Measurements from ENCODE around the gene ABCG1. TPM values are rescaled to one million over a fixed set of nuclear protein-coding genes. Genes with fewer than 3 reads are reported as not detected.

Gene ABCG1
- polyA plus RNA-seq, 2 of the 4 experiments (the other 2 are of a cell fraction), result 2.3 to 5.1 TPM

DNA sequence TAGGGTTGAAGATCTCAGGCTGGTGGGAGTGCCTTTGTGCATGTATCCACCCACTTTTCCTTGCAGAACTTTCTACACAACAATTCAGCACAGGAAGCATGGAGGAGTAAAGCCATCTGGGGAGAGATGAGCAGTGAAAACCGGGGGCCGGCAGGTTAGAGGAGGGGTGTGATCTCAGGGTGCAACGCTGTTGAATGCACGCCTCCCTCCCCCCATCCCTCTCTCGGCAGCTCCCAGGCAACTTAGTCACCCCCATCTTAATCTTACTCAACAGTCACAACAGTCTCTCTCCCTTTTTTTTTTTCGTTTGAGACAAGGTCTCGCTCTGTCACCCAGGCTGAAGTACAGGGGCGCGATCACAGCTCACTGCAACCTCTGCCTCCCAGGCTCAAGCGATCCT lies 16.6 kb upstream of the ABCG1 start:
- WGBS (ENCODE audit: missing lambda C conversion rate), result 73% methylated on average over 10 of the region's 10 CpGs
- no peak overlapping the region for H3K4me3 ChIP-seq
- H3K9me3 ChIP-seq, result peaks cover 5% of the 10 kb centered on the region; the same call in 1 of the 3 replicates
- H3K4me2 ChIP-seq, result no peak overlapping the region
- DNase-seq (ENCODE audit: low read depth in 1 of 2, low spot score in 1 of 2) (no peak), FAIRE-seq (no peak), ATAC-seq (no peak)
- ChIA-PET POLR2A (no interaction called here), CTCF (interaction anchor here (1.2 kb wide), 1 partner anchor 33 kb away, joined by 3 read pairs; no protein-coding TSS in a partner anchor)
- H3K27ac ChIP-seq, result no peak overlapping the region; a peak in 1 of 6 replicates
- TF ChIP-seq CBX2 (IDR thresholded peaks at IDR 0.05; ENCODE audit: borderline replicate concordance, low read depth), result no peak
- TF ChIP-seq KDM5A (IDR thresholded peaks at IDR 0.05), result no peak
- no peak for TF ChIP-seq HOXA7 (CRISPR knock-in tag; IDR thresholded peaks at IDR 0.05)
- TF ChIP-seq RNF2 (IDR thresholded peaks at IDR 0.05; ENCODE audit: borderline replicate concordance, low read depth), result no peak
- TF ChIP-seq MYC (IDR thresholded peaks at IDR 0.05; ENCODE audit: borderline replicate concordance, low read length), result no peak
- no peak for TF ChIP-seq FOSB (CRISPR knock-in tag; IDR thresholded peaks at IDR 0.05)
- TF ChIP-seq HMGXB4 (CRISPR knock-in tag; IDR thresholded peaks at IDR 0.05; ENCODE audit: borderline replicate concordance), result no peak
- TF ChIP-seq REST (IDR thresholded peaks at IDR 0.05), result no peak
- no peak for TF ChIP-seq EHMT2 (IDR thresholded peaks at IDR 0.05; ENCODE audit: low read depth)
- no peak for TF ChIP-seq SMC3 (IDR thresholded peaks at IDR 0.05)
- TF ChIP-seq E2F6 (IDR thresholded peaks at IDR 0.05; ENCODE audit: borderline replicate concordance, low read depth), result no peak
- no peak for TF ChIP-seq ZNF302 (CRISPR knock-in tag; IDR thresholded peaks at IDR 0.05)
- TF ChIP-seq TP53 (CRISPR knock-in tag; IDR thresholded peaks at IDR 0.05), result no peak
- no peak for TF ChIP-seq USF2 (IDR thresholded peaks at IDR 0.05)
- TF ChIP-seq GATA3 (IDR thresholded peaks at IDR 0.05; ENCODE audit: borderline replicate concordance), result no peak
- peaks cover 20% of the 10 kb centered on the region for H3K4me1 ChIP-seq

DNA sequence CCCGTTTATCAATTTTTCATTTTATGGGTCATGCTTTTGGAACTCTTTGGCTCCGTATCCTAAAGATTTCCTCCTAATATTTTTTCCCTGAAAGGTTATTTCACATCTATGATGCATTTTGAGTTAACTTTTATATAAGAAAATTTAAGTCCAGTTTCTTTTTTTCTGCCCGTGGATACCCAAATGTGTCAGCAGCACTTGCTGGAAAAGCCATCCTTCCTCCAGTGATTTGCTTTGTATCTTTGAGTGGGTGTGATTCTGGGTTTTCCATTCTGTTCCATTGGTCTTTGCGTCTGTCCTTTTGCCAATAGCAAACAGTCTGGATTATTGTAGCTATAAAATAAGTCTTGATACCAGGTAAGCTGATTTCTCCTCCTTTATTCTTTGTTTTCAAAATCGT lies 15.6 kb upstream of the ABCG1 start:
- DNase-seq (ENCODE audit: low read depth in 1 of 2, low spot score in 1 of 2) (no peak), FAIRE-seq (no peak), ATAC-seq (no peak)
- no peak overlapping the region for H3K4me2 ChIP-seq
- peaks cover 1% of the 10 kb centered on the region; the same call in 1 of the 3 replicates for H3K9me3 ChIP-seq
- no peak overlapping the region for H3K27ac ChIP-seq
- POLR2A ChIA-PET, result no interaction called here
- no peak overlapping the region for H3K4me3 ChIP-seq
- 65% methylated on average over 5 of the region's 5 CpGs for WGBS (ENCODE audit: missing lambda C conversion rate)
- TF ChIP-seq HEYL (CRISPR knock-in tag; IDR thresholded peaks at IDR 0.05) (no peak), CBX2 (IDR thresholded peaks at IDR 0.05; ENCODE audit: borderline replicate concordance, low read depth) (no peak), CHD4 (IDR thresholded peaks at IDR 0.05; ENCODE audit: borderline replicate concordance) (no peak), SMC3 (IDR thresholded peaks at IDR 0.05) (no peak), GATA3 (IDR thresholded peaks at IDR 0.05; ENCODE audit: borderline replicate concordance) (no peak), RCOR1 (IDR thresholded peaks at IDR 0.05; ENCODE audit: low read depth, low read length) (no peak), RARB (CRISPR knock-in tag; IDR thresholded peaks at IDR 0.05) (no peak), HOXB13 (CRISPR knock-in tag; IDR thresholded peaks at IDR 0.05; ENCODE audit: low read depth) (no peak), PBX3 (IDR thresholded peaks at IDR 0.05) (no peak), NFE2L2 (conservative IDR thresholded peaks at IDR 0.05; ENCODE audit: low read length) (no peak), EHMT2 (IDR thresholded peaks at IDR 0.05; ENCODE audit: low read depth) (no peak), HOXB5 (CRISPR knock-in tag; IDR thresholded peaks at IDR 0.05) (no peak), SREBF2 (IDR thresholded peaks at IDR 0.05) (no peak)
- TF ChIP-seq, protein P1, sequence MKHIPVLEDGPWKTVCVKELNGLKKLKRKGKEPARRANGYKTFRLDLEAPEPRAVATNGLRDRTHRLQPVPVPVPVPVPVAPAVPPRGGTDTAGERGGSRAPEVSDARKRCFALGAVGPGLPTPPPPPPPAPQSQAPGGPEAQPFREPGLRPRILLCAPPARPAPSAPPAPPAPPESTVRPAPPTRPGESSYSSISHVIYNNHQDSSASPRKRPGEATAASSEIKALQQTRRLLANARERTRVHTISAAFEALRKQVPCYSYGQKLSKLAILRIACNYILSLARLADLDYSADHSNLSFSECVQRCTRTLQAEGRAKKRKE (CRISPR knock-in tag; IDR thresholded peaks at IDR 0.05; ENCODE audit: low read depth), result no peak
- peaks cover 20% of the 10 kb centered on the region for H3K4me1 ChIP-seq
- CTCF ChIA-PET, result interaction anchor here (1.2 kb wide), 1 partner anchor 32 kb away, joined by 3 read pairs; no protein-coding TSS in a partner anchor
